ENCODE results near the gene FBXO41.

FBXO41 gene

GRCh38 chr2:73214120-73215035 is 69.9 kb downstream of the FBXO41 start, which contains the start of gene SMYD5:
TSS of gene SMYD5 (plus strand) at chr2:73214245. CDS start at chr2:73214267, 22 bp downstream.
- peak; percentile 90 for DNase-seq (ENCODE audit: low read depth)

- peak; percentile 49 for DNase-seq (ENCODE audit: low read depth)
Observed at GRCh38 chr2:73212448-73213176, 71.7 kb downstream of the FBXO41 start.

DNA sequence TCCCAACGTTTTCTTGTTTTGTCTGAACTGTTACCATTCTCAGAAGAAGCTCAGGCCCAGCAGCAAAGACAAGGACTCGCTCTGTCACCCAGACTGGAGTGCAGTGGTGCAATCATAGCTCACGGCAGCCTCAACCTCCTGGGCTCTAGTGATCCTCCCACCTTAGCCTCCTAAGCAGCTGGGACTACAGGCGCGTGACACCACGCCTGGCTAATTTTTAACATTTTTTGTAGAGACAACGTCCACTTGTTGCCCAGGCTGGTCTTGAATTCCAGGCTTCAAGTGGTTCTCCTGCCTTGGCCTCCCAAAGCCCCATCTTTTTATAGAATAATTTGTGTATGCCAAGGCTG is 72.2 kb downstream of the FBXO41 start:
- no peak for DNase-seq (ENCODE audit: low read depth)

DNA sequence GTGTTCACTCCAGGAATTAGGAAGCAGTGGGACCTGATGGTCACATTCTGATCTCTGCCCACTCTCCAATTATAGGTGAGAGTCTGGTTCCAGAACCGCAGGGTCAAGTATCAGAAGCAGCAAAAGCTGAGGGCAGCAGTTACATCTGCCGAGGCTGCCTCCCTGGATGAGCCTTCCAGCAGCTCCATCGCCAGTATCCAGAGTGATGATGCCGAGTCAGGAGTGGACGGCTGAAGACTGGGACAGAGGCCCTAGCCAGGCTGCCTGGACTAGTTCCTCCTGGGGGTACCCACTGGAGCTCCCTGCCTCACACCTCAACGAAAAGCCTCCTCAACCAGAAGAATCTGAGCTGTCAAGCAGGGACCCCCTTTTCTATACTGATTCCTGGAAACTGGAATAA is 73.6 kb downstream of the FBXO41 start:
- no peak for DNase-seq (ENCODE audit: low read depth)

DNA sequence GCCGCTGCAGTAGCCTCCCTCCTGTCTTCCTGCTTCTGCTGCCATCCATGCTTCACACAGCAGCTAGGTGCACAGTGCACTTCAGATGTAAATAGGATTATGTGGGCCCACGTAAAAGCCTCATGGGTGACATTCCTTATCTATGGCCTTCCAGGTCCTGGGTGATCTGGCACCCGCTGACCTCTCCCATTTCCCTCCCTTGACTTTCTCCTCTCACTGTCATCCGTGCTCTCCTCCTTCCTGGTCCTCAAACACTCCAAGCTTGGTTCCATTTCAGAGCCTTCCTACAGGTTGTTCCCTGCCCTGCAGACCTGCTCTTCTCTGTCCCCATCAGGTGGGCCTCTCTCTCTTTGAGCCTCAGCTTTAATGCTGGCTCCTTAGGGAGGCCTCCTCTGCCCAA is 74.3 kb downstream of the FBXO41 start:
- DNase-seq (ENCODE audit: low read depth), result no peak

GRCh38 chr2:73208258-73208657 is 76.0 kb downstream of the FBXO41 start:
- no peak for DNase-seq (ENCODE audit: low read depth)

GRCh38 chr2:73205611-73206010 is 78.7 kb downstream of the FBXO41 start:
- no peak for DNase-seq (ENCODE audit: low read depth)

Data from stimulated activated CD4-positive, alpha-beta T cell treated with anti-CD3 and anti-CD28 coated beads, Interleukin-2, amount 100 ng/mL, for 4 hours (primary cell).